ENCODE data around the gene ZNF420. TPM values are rescaled to one million over a fixed set of nuclear protein-coding genes. Genes with fewer than 3 reads are reported as not detected.
"Not testable (repeated sequence)": the region's sequence is repeated elsewhere in the genome, so short reads cannot be mapped to it uniquely, and the experiment has no call there.

Gene ZNF420
- 8.9 TPM for polyA plus RNA-seq (2013, experiment 1 of 2)
- polyA plus RNA-seq (2013, experiment 2 of 2): 7.1 TPM

- Histone ChIP-seq H3K36me3 (ENCODE audit: control insufficient read depth, insufficient read depth, low read length) (no peaks in the 10 kb centered on the region), H3K4me3 (ENCODE audit: extremely low read depth, insufficient read depth, low read length, poor library complexity, severe bottlenecking) (peak within 1 kb of the TSS; percentile 85), H3K9me3 (ENCODE audit: control insufficient read depth, low read length) (peaks cover 37% of the 10 kb centered on the region), H3K27ac (ENCODE audit: low read depth, low read length, severe bottlenecking) (peak within 1 kb of the TSS; percentile 53), H3K4me1 (ENCODE audit: control insufficient read depth, insufficient read depth, low read length, poor library complexity, severe bottlenecking) (no peaks in the 10 kb centered on the region)
- WGBS, 2 experiments (ENCODE audit: insufficient coverage in 2 of 2): 1 to 2% methylated on average over 49 to 57 of the region's 61 CpGs
Observed at GRCh38 chr19:37077934-37078716, at the start of gene ZNF420. Gene ZNF420, plus strand, starts transcription at chr19:37078433. Its CDS starts 10,686 bp downstream, at chr19:37089119.

- 0% methylated on average over 1 of the region's 1 CpG for WGBS, 2 experiments (ENCODE audit: insufficient coverage in 2 of 2)
- Histone ChIP-seq H3K4me1 (ENCODE audit: control insufficient read depth, insufficient read depth, low read length, poor library complexity, severe bottlenecking) (no peaks in the 10 kb centered on the region), H3K36me3 (ENCODE audit: control insufficient read depth, insufficient read depth, low read length) (no peaks in the 10 kb centered on the region), H3K9me3 (ENCODE audit: control insufficient read depth, low read length) (peaks cover 24% of the 10 kb centered on the region), H3K27ac (ENCODE audit: low read depth, low read length, severe bottlenecking) (no peak overlapping the region), H3K4me3 (ENCODE audit: extremely low read depth, insufficient read depth, low read length, poor library complexity, severe bottlenecking) (no peak overlapping the region)
Observed at GRCh38 chr19:37045140-37045539, 33.1 kb upstream of the ZNF420 start.

- WGBS, 2 experiments (ENCODE audit: insufficient coverage in 2 of 2): 85 to 86% methylated on average over 21 to 22 of the region's 22 CpGs
- no peaks in the 10 kb centered on the region for H3K4me1 ChIP-seq (ENCODE audit: control insufficient read depth, insufficient read depth, low read length, poor library complexity, severe bottlenecking)
- no peak overlapping the region for H3K27ac ChIP-seq (ENCODE audit: low read depth, low read length, severe bottlenecking)
- H3K4me3 ChIP-seq (ENCODE audit: extremely low read depth, insufficient read depth, low read length, poor library complexity, severe bottlenecking): no peak overlapping the region
- H3K9me3 ChIP-seq (ENCODE audit: control insufficient read depth, low read length): peaks cover 53% of the 10 kb centered on the region
- no peaks in the 10 kb centered on the region for H3K36me3 ChIP-seq (ENCODE audit: control insufficient read depth, insufficient read depth, low read length)
Observed at GRCh38 chr19:37055330-37055729, 22.9 kb upstream of the ZNF420 start.

GRCh38 chr19:37056776-37057175 lies 21.5 kb upstream of the ZNF420 start:
- Histone ChIP-seq H3K4me1 (ENCODE audit: control insufficient read depth, insufficient read depth, low read length, poor library complexity, severe bottlenecking) (no peaks in the 10 kb centered on the region), H3K9me3 (ENCODE audit: control insufficient read depth, low read length) (peaks cover 61% of the 10 kb centered on the region), H3K36me3 (ENCODE audit: control insufficient read depth, insufficient read depth, low read length) (no peaks in the 10 kb centered on the region), H3K4me3 (ENCODE audit: extremely low read depth, insufficient read depth, low read length, poor library complexity, severe bottlenecking) (no peak overlapping the region), H3K27ac (ENCODE audit: low read depth, low read length, severe bottlenecking) (no peak overlapping the region)
- WGBS, 2 experiments (ENCODE audit: insufficient coverage in 2 of 2): 86 to 91% methylated on average over 18 to 24 of the region's 24 CpGs

GRCh38 chr19:37059142-37059541 lies 19.1 kb upstream of the ZNF420 start:
- Histone ChIP-seq H3K36me3 (ENCODE audit: control insufficient read depth, insufficient read depth, low read length) (no peaks in the 10 kb centered on the region), H3K4me3 (ENCODE audit: extremely low read depth, insufficient read depth, low read length, poor library complexity, severe bottlenecking) (no peak overlapping the region), H3K27ac (ENCODE audit: low read depth, low read length, severe bottlenecking) (no peak overlapping the region), H3K4me1 (ENCODE audit: control insufficient read depth, insufficient read depth, low read length, poor library complexity, severe bottlenecking) (no peaks in the 10 kb centered on the region), H3K9me3 (ENCODE audit: control insufficient read depth, low read length) (peaks cover 79% of the 10 kb centered on the region)
- 94% methylated on average over 37 to 39 of the region's 39 CpGs for WGBS, 2 experiments (ENCODE audit: insufficient coverage in 2 of 2)

GRCh38 chr19:37064886-37065285 lies 13.3 kb upstream of the ZNF420 start:
- H3K4me3 ChIP-seq (ENCODE audit: extremely low read depth, insufficient read depth, low read length, poor library complexity, severe bottlenecking); H3K4me1 ChIP-seq (ENCODE audit: control insufficient read depth, insufficient read depth, low read length, poor library complexity, severe bottlenecking); H3K27ac ChIP-seq (ENCODE audit: low read depth, low read length, severe bottlenecking); H3K36me3 ChIP-seq (ENCODE audit: control insufficient read depth, insufficient read depth, low read length): not testable (repeated sequence)
- WGBS, 2 experiments (ENCODE audit: insufficient coverage in 2 of 2): 100% methylated on average over 4 of the region's 4 CpGs
- peaks cover 39% of the 10 kb centered on the region for H3K9me3 ChIP-seq (ENCODE audit: control insufficient read depth, low read length)

GRCh38 chr19:37074111-37074510 lies 4.1 kb upstream of the ZNF420 start:
- Histone ChIP-seq H3K4me3 (ENCODE audit: extremely low read depth, insufficient read depth, low read length, poor library complexity, severe bottlenecking) (no peak overlapping the region), H3K4me1 (ENCODE audit: control insufficient read depth, insufficient read depth, low read length, poor library complexity, severe bottlenecking) (no peaks in the 10 kb centered on the region), H3K9me3 (ENCODE audit: control insufficient read depth, low read length) (peaks cover 10% of the 10 kb centered on the region), H3K27ac (ENCODE audit: low read depth, low read length, severe bottlenecking) (no peak overlapping the region), H3K36me3 (ENCODE audit: control insufficient read depth, insufficient read depth, low read length) (no peaks in the 10 kb centered on the region)

- Histone ChIP-seq H3K36me3 (ENCODE audit: control insufficient read depth, insufficient read depth, low read length) (no peaks in the 10 kb centered on the region), H3K9me3 (ENCODE audit: control insufficient read depth, low read length) (peaks cover 11% of the 10 kb centered on the region), H3K4me1 (ENCODE audit: control insufficient read depth, insufficient read depth, low read length, poor library complexity, severe bottlenecking) (no peaks in the 10 kb centered on the region), H3K4me3 (ENCODE audit: extremely low read depth, insufficient read depth, low read length, poor library complexity, severe bottlenecking) (no peak overlapping the region), H3K27ac (ENCODE audit: low read depth, low read length, severe bottlenecking) (no peak overlapping the region)
- 80 to 100% methylated on average over 1 to 2 of the region's 2 CpGs for WGBS, 2 experiments (ENCODE audit: insufficient coverage in 2 of 2)
Observed at GRCh38 chr19:37074819-37075362, 3.3 kb upstream of the ZNF420 start.

- H3K27ac ChIP-seq (ENCODE audit: low read depth, low read length, severe bottlenecking); H3K4me1 ChIP-seq (ENCODE audit: control insufficient read depth, insufficient read depth, low read length, poor library complexity, severe bottlenecking); H3K36me3 ChIP-seq (ENCODE audit: control insufficient read depth, insufficient read depth, low read length); H3K4me3 ChIP-seq (ENCODE audit: extremely low read depth, insufficient read depth, low read length, poor library complexity, severe bottlenecking): not testable (repeated sequence)
- peaks cover 21% of the 10 kb centered on the region for H3K9me3 ChIP-seq (ENCODE audit: control insufficient read depth, low read length)
- 96 to 100% methylated on average over 3 of the region's 4 CpGs for WGBS, 2 experiments (ENCODE audit: insufficient coverage in 2 of 2)
Observed at GRCh38 chr19:37076524-37076923, 1.7 kb upstream of the ZNF420 start.

GRCh38 chr19:37077501-37077933 lies 716 bp upstream of the ZNF420 start:
- Histone ChIP-seq H3K27ac (ENCODE audit: low read depth, low read length, severe bottlenecking) (peak overlapping the region; percentile 53), H3K36me3 (ENCODE audit: control insufficient read depth, insufficient read depth, low read length) (no peaks in the 10 kb centered on the region), H3K4me3 (ENCODE audit: extremely low read depth, insufficient read depth, low read length, poor library complexity, severe bottlenecking) (peak overlapping the region; percentile 85), H3K9me3 (ENCODE audit: control insufficient read depth, low read length) (peaks cover 31% of the 10 kb centered on the region), H3K4me1 (ENCODE audit: control insufficient read depth, insufficient read depth, low read length, poor library complexity, severe bottlenecking) (no peaks in the 10 kb centered on the region)
- WGBS, 2 experiments (ENCODE audit: insufficient coverage in 2 of 2): 60 to 74% methylated on average over 6 of the region's 7 CpGs

- no peak overlapping the region for H3K27ac ChIP-seq (ENCODE audit: low read depth, low read length, severe bottlenecking)
- 0 to 11% methylated on average over 3 to 7 of the region's 7 CpGs for WGBS, 2 experiments (ENCODE audit: insufficient coverage in 2 of 2)
- H3K4me3 ChIP-seq (ENCODE audit: extremely low read depth, insufficient read depth, low read length, poor library complexity, severe bottlenecking): peak overlapping the region; percentile 85
- peaks cover 42% of the 10 kb centered on the region for H3K9me3 ChIP-seq (ENCODE audit: control insufficient read depth, low read length)
- no peaks in the 10 kb centered on the region for H3K36me3 ChIP-seq (ENCODE audit: control insufficient read depth, insufficient read depth, low read length)
- no peaks in the 10 kb centered on the region for H3K4me1 ChIP-seq (ENCODE audit: control insufficient read depth, insufficient read depth, low read length, poor library complexity, severe bottlenecking)
Observed at GRCh38 chr19:37078717-37079032, 442 bp downstream of the ZNF420 start.

All from mesodermal cell (in vitro differentiated cells).